T-helper 1 cell treated with Interleukin-12 subunit alpha and Interleukin-12 subunit beta and Interleukin-4 antibody, amounts not matched to agents 30 ng/mL and 1 ng/mL, for 36 hours (primary cell): Measurements from ENCODE around the gene ZMIZ1. TPM values are rescaled to one million over a fixed set of nuclear protein-coding genes. Genes with fewer than 3 reads are reported as not detected.

Experiments used
- intact Hi-C: fragments of 100-400 bp; cut with micrococcal nuclease; formaldehyde crosslinking; loops from one replicate; pipeline ENCODE4 v1.15.1; 2024
- total RNA-seq: library from RNA; stranded (reverse); gene quantifications from 2 replicates; pipeline ENCODE4 v1.2.3, GENCODE V29; 2022

ZMIZ1 gene
- total RNA-seq, 1 donor from 2014 or later, result 51.2 TPM

DNA sequence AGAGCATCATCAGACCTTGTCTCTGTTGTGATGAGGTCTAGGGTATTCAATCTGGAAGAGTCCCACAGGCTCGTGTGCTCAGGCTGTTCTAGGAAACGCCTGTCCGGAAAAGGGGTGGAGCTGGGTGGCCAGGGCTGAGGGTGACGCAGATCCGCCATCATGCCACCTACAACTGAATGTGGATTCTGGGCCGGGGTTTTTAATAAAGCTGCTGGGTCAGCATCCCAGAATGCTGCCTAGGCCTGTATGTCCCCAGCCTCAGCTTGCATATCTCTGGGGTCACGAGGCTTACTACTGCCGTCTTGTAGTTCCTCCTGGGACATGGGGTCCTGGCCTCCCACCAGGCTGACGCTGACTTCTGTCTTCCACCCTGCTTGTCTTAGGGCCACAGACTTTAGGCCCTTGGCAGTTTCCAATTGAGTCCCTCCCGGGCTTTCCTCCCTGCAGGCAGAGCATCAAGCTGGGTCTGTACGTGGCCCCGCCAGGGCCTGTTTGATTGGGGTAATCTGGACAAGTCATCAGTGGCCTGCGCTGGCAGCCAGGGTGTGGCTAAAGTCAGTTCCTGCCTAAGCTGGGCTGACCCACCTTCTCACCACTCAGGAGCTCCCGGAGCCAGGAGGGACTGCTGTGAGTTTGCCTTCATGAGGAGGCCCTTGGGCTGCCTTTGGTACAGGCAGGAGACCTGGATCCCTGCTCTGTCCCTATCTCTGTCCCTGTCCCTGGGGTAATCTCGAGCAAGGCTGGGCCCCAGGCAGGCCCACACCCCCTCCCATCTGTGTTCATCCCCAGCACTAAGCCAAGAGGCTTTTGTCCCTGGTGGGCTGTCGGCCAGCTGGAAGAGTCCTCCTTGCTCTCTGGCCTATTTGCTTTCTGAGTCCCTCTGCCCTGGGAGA, 79.9 kb downstream of the ZMIZ1 start:
- intact Hi-C loops, result loop anchor here (5.0 to 10.0 kb wide), 2 partner anchors 94 to 1036 kb away; no protein-coding TSS in a partner anchor

GRCh38 chr10:79149345-79149661, 80.5 kb downstream of the ZMIZ1 start:
- intact Hi-C loops, result loop anchor here (5.0 to 10.0 kb wide), 2 partner anchors 93 to 1035 kb away; no protein-coding TSS in a partner anchor

DNA sequence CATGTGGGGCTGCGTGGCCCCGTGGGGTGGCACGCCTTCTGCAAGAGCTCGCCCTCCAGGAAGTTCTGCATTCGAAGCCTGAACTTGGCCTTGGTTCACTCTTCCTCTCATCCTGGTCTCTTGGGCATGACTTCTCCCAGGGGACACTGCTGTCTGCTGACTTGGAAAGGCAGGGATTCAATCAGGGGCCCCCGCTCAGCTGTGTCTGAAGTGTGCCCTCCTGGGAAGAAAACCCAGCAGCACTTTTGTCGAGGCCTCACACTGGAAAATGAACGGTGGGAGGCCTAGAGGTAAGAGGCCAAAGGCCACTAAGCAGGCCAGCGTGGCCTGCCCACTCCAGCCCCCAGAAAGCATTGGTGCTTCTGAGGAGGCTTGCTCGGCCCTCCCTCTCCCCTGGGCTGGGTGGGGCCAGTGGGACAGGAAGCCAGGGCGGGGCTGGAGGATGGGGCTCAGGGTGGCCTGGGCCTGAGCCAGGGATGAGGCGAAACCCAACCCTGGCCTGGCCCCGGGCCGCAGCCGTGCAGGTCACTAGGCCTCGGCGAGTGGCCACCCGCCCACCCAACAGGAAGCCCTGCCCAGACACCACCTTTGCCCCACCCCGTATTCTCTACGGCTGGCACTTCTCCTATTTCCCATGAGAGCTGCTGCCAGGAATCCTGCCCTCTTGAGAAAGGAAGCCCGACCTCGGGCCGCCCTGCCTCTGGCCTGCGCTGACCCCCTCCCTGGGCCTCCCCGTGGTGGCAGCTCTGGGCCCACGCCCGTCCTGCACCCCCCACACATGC, 81.1 kb downstream of the ZMIZ1 start:
- intact Hi-C loops, result loop anchor here (5.0 to 10.0 kb wide), 2 partner anchors 92 to 1035 kb away; no protein-coding TSS in a partner anchor

DNA sequence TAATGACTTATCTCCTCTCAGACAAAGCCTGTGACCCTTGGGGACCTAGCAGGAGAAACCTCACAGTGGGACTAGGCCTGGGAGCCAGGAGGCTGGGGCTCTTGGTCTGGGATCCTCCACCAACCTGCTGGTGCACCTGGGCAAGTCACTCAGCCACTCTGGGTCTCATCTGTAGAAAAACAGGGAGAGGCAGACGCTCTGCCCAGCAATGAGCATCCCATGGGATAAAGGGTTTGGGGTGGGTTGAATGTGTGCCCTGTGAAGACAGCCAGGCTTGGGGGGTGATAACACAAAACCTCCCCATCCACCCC, 81.6 kb downstream of the ZMIZ1 start:
- intact Hi-C loops, result no loop called here

DNA sequence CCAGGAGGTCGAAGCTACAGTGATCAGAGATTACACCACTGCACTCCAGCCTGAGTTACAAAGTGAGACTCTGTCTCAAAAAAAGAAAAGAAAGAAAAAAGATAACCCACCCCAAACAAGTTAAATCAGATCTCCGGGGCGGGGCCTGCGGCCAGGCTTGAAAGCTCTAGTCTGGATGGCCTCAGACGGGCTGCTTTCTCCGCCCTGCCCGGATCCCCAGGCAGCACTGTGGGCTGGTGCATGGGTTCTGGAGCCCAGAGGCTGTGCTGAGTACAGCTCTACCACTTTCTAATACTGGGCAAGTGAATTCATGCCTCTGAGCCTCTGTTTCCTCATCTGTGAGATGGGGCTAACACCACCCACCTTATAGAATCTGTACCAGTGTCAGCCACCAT, 83.7 kb downstream of the ZMIZ1 start:
- intact Hi-C loops, result no loop called here

DNA sequence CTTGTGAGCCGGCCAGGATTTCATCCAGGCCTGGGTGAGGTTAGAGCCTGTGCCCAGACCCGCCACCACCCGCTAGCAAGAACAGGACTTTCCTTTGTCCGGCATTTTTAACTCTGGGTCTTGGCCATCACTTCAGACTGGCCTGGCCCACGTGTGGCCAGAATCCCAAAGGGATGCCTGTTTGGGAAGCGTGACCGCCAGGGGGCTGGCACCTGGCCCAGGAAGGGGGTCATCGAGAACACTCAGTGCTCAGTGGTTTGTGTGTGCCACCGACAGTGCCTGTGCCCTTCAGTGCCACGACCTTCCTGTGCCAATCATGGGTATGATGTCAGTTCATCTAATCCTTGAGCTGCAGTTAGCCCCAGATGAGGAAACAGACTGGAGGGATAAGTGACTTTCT, 85.0 kb downstream of the ZMIZ1 start:
- intact Hi-C loops, result no loop called here

- intact Hi-C loops, result no loop called here
Measured at GRCh38 chr10:79155301-79156081, 86.7 kb downstream of the ZMIZ1 start.

GRCh38 chr10:79156334-79157274, 87.8 kb downstream of the ZMIZ1 start:
- intact Hi-C loops, result no loop called here

GRCh38 chr10:79158004-79158340, 89.2 kb downstream of the ZMIZ1 start:
- intact Hi-C loops, result no loop called here

DNA sequence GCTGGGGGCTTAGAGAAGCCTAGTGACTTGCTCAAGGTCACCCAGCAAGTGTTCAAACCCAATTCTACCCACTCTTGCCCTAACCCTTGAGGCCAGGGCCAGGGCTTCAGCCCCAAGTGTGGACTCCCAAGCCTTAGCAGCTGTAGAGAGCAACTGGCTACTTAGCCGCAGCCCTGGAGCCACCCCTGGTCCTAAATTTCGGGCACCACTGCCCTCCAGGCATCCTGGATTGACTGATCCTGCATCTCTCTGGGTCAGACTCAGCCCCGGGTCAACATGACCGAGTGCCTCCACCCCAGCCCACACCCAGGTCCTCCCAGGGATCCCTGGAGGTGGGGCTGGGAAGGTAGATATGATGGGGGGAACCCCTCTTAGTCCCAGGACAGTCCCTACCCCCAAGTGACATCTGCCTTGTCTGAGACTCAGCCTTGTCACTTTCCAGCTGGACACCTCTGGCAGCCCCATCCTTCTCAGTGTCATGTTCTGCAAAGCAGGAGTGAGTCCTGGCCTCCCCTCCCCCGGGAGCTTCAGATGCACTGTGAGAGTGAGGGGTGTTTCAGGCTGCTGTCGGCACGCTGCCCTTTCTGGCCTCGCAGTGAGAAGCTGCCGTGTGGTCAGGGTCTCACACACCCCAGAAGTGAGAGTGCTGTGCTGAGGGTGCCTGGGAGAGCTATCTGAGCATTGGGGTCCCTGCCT, 89.8 kb downstream of the ZMIZ1 start:
- intact Hi-C loops, result no loop called here

- intact Hi-C loops, result no loop called here
Measured at GRCh38 chr10:79159141-79159651, 90.4 kb downstream of the ZMIZ1 start.

GRCh38 chr10:79159785-79160184, 91.0 kb downstream of the ZMIZ1 start:
- intact Hi-C loops, result no loop called here

DNA sequence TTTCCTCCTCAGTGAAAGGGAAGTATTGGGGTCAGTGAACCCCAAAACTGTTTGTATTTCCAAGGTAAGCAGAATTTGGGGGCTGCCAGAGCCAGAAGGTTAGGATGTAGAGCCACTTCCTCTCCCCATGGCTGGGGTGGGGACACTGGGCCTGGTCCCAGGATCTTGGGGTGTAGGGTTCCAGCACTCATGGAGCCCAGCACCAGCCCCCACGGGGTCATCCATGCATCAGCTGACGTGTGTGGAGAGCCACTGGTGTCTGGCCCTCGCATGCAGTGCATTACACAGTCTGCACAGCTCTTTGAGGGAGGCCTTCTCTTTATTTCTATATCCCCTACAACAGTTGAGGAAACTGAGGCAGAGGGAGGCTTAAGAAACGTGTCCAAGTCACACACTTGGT, 91.4 kb downstream of the ZMIZ1 start:
- intact Hi-C loops, result no loop called here

- intact Hi-C loops, result no loop called here
Measured at GRCh38 chr10:79161557-79161956, 92.8 kb downstream of the ZMIZ1 start.

- intact Hi-C loops, result no loop called here
Measured at GRCh38 chr10:79162022-79162421, 93.3 kb downstream of the ZMIZ1 start.

- intact Hi-C loops, result no loop called here
Measured at GRCh38 chr10:79162861-79163665, 94.3 kb downstream of the ZMIZ1 start.

GRCh38 chr10:79163666-79163975, 94.9 kb downstream of the ZMIZ1 start:
- intact Hi-C loops, result no loop called here

DNA sequence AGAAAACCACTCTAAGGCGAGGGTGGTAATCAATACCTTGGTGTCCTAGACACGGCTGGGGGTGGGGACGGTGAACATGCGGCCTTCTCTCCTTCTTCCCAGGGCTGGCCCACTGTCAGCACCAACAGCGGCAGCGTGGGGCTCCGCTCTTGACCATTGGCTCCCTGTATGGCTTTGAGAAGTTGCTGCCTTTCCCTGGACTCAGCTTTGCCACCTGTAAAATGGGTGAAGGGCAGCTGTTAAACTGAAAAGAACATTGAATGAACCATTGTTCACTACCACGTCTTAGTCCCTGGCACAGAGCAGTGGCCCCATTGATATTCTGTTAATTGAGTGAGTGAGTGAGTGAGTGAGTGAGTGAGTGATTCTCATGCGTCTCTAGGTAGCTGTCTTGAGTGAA, 95.3 kb downstream of the ZMIZ1 start:
- intact Hi-C loops, result no loop called here

DNA sequence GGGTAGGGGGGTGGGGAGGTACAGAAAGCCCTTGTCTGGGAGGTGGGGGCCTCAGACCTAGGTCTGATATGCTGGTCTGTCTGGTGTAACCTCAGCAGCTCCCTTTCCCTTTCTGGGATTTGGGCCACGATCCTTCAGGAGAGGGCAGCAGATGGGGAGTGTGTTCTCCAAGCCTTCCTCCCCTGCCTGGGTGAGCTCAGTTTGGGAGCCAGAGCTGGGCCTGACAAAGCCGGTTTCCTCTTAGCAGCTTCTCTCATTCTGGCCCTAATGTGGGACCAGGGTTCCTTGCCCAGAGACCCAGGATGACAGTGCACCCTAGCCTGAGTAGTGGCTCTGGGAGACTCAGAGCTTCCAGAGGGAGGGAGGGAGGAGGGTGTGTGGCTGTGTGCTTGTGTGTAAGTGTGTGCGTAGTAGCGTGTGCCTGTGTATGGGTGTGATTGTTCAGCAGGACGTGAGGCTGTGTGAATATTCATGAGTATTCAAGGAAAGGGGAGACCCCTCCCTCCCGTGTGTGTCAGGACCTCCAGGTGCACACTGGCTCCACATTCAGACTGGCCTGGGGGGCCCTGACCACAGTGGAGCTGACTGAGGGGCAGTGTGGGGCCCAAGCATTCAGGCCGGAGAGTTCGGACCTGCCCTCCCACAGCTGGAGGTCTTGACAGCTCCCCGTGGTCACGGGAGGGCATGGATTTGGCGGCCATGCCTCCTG, 96.5 kb downstream of the ZMIZ1 start:
- intact Hi-C loops, result no loop called here
